ENCODE results near the gene DRD2. TPM values are rescaled to one million over a fixed set of nuclear protein-coding genes. Genes with fewer than 3 reads are reported as not detected.

DRD2 gene
- polyA plus RNA-seq, 4 donors, result 0.28 to 0.41 TPM; not detected in 2

DNA sequence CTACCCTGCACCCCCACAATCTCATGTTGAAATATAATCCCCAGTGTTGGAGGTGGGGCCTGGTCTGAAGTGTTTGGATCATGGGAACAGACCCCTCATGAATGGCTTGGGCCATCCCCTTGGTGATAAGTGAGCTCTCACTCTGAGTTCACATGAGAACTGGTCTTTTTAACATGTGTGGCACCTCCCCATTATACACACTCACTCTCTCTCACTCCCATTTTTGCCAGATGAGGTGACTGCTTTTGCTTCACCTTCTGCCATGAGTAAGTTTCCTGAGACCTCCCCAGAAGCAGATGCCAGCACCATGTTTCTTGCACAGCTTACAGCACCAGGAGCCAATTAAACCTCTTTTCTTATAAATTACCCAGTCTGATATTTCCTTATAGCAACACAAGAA is 32.1 kb upstream of the DRD2 start:
- Histone ChIP-seq H3K9me3 (ENCODE audit: control insufficient read depth in 2 of 2, insufficient read depth in 1 of 2, low read depth in 1 of 2, low read length in 1 of 2) (no peaks in the 10 kb centered on the region), H3K4me3 (ENCODE audit: low read depth in 1 of 3, low read length in 3 of 3) (no peak overlapping the region), H3K27ac (ENCODE audit: low read depth in 1 of 3, low read length in 2 of 3) (no peak overlapping the region), H3K4me1 (ENCODE audit: control insufficient read depth in 3 of 3, insufficient read depth in 2 of 3, low read depth in 1 of 3, low read length in 2 of 3) (no peaks in the 10 kb centered on the region), H3K27me3 (ENCODE audit: control insufficient read depth in 3 of 3, insufficient read depth in 3 of 3, low read length in 3 of 3) (peaks cover 0 to 3% (median 3%) of the 10 kb centered on the region in 3 donors), H3K36me3 (ENCODE audit: control insufficient read depth in 3 of 3, insufficient read depth in 2 of 3, low read depth in 1 of 3, low read length in 3 of 3) (no peaks in the 10 kb centered on the region)
- no peak for DNase-seq
- no peak for FAIRE-seq

GRCh38 chr11:113506893-113507292 is 31.7 kb upstream of the DRD2 start:
- FAIRE-seq, result no peak
- no peak for DNase-seq
- Histone ChIP-seq H3K9me3 (ENCODE audit: control insufficient read depth in 2 of 2, insufficient read depth in 1 of 2, low read depth in 1 of 2, low read length in 1 of 2) (no peaks in the 10 kb centered on the region), H3K4me1 (ENCODE audit: control insufficient read depth in 3 of 3, insufficient read depth in 2 of 3, low read depth in 1 of 3, low read length in 2 of 3) (no peaks in the 10 kb centered on the region), H3K27me3 (ENCODE audit: control insufficient read depth in 3 of 3, insufficient read depth in 3 of 3, low read length in 3 of 3) (peaks cover 0 to 3% (median 3%) of the 10 kb centered on the region in 3 donors), H3K4me3 (ENCODE audit: low read depth in 1 of 3, low read length in 3 of 3) (no peak overlapping the region), H3K27ac (ENCODE audit: low read depth in 1 of 3, low read length in 2 of 3) (no peak overlapping the region), H3K36me3 (ENCODE audit: control insufficient read depth in 3 of 3, insufficient read depth in 2 of 3, low read depth in 1 of 3, low read length in 3 of 3) (no peaks in the 10 kb centered on the region)
- 80 to 88% (median 88%) methylated on average over 1 of the region's 1 CpG for WGBS, 3 donors

DNA sequence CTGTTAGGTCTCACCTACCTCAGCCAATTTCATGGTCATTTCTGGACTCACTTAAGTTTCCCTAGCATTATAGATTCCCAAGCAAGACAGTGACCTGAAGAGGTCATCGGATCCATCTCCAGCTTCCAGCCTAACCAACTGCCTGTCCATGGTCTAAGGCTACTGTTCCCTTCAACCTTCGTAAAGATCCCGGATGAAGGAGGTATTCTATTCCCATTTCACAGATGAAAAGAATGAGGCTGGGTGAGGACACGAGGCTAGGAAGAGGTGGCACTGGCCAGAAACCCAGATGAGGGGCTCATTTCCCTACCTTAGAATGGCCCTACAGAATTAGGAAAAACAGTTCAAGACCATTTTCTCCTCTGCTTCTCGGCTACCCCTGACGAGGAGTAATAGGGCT is 31.3 kb upstream of the DRD2 start:
- Histone ChIP-seq H3K36me3 (ENCODE audit: control insufficient read depth in 3 of 3, insufficient read depth in 2 of 3, low read depth in 1 of 3, low read length in 3 of 3) (no peaks in the 10 kb centered on the region), H3K27ac (ENCODE audit: low read depth in 1 of 3, low read length in 2 of 3) (peak overlapping the region in 1 of 3 donors; percentile 28), H3K4me1 (ENCODE audit: control insufficient read depth in 3 of 3, insufficient read depth in 2 of 3, low read depth in 1 of 3, low read length in 2 of 3) (no peaks in the 10 kb centered on the region), H3K9me3 (ENCODE audit: control insufficient read depth in 2 of 2, insufficient read depth in 1 of 2, low read depth in 1 of 2, low read length in 1 of 2) (no peaks in the 10 kb centered on the region), H3K27me3 (ENCODE audit: control insufficient read depth in 3 of 3, insufficient read depth in 3 of 3, low read length in 3 of 3) (peaks cover 0 to 3% (median 3%) of the 10 kb centered on the region in 3 donors), H3K4me3 (ENCODE audit: low read depth in 1 of 3, low read length in 3 of 3) (no peak overlapping the region)
- FAIRE-seq (no peak), DNase-seq (no peak)
- WGBS, 3 donors, result 68 to 76% (median 73%) methylated on average over 6 of the region's 6 CpGs

- WGBS, 3 donors, result 13 to 37% (median 25%) methylated on average over 12 of the region's 12 CpGs
- no peaks in the 10 kb centered on the region for H3K4me1 ChIP-seq (ENCODE audit: control insufficient read depth in 3 of 3, insufficient read depth in 2 of 3, low read depth in 1 of 3, low read length in 2 of 3)
- no peak overlapping the region for H3K4me3 ChIP-seq (ENCODE audit: low read depth in 1 of 3, low read length in 3 of 3)
- DNase-seq, result peak; percentile 18 to 59
- FAIRE-seq, result no peak
- H3K9me3 ChIP-seq (ENCODE audit: control insufficient read depth in 2 of 2, insufficient read depth in 1 of 2, low read depth in 1 of 2, low read length in 1 of 2), result no peaks in the 10 kb centered on the region
- H3K27ac ChIP-seq (ENCODE audit: low read depth in 1 of 3, low read length in 2 of 3), result peak overlapping the region in 2 of 3 donors; percentile 28 to 32
- no peaks in the 10 kb centered on the region for H3K36me3 ChIP-seq (ENCODE audit: control insufficient read depth in 3 of 3, insufficient read depth in 2 of 3, low read depth in 1 of 3, low read length in 3 of 3)
- peaks cover 0 to 3% (median 3%) of the 10 kb centered on the region in 3 donors for H3K27me3 ChIP-seq (ENCODE audit: control insufficient read depth in 3 of 3, insufficient read depth in 3 of 3, low read length in 3 of 3)
These were observed 30.6 kb upstream of the DRD2 start for GRCh38 chr11:113505541-113506375.

DNA sequence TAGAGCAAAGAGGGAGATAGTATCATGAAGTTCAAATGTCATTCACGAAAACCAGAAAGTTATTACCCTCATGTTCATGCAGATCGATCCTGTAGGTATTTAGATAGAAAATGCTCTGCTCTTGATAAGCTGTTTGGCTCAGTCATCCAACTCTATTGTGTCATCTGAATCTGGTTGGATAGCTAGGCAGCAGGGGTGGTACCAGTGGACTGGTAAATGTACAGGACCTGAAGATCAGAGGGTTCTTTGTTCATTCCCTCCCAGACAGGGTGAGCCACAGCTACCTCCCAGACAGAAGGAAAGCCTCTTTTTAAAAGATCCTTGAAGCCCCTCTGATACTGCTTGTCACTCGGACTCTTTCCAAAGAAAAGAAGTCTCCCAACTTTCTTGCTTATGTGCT is 29.8 kb upstream of the DRD2 start:
- peak in 1 of 2 donors; percentile 16 for DNase-seq
- Histone ChIP-seq H3K36me3 (ENCODE audit: control insufficient read depth in 3 of 3, insufficient read depth in 2 of 3, low read depth in 1 of 3, low read length in 3 of 3) (no peaks in the 10 kb centered on the region), H3K4me3 (ENCODE audit: low read depth in 1 of 3, low read length in 3 of 3) (no peak overlapping the region), H3K4me1 (ENCODE audit: control insufficient read depth in 3 of 3, insufficient read depth in 2 of 3, low read depth in 1 of 3, low read length in 2 of 3) (no peaks in the 10 kb centered on the region), H3K9me3 (ENCODE audit: control insufficient read depth in 2 of 2, insufficient read depth in 1 of 2, low read depth in 1 of 2, low read length in 1 of 2) (no peaks in the 10 kb centered on the region), H3K27ac (ENCODE audit: low read depth in 1 of 3, low read length in 2 of 3) (no peak overlapping the region), H3K27me3 (ENCODE audit: control insufficient read depth in 3 of 3, insufficient read depth in 3 of 3, low read length in 3 of 3) (peaks cover 0 to 3% (median 3%) of the 10 kb centered on the region in 3 donors)
- WGBS, 3 donors, result 28 to 58% (median 28%) methylated on average over 3 of the region's 3 CpGs
- FAIRE-seq, result no peak

DNA sequence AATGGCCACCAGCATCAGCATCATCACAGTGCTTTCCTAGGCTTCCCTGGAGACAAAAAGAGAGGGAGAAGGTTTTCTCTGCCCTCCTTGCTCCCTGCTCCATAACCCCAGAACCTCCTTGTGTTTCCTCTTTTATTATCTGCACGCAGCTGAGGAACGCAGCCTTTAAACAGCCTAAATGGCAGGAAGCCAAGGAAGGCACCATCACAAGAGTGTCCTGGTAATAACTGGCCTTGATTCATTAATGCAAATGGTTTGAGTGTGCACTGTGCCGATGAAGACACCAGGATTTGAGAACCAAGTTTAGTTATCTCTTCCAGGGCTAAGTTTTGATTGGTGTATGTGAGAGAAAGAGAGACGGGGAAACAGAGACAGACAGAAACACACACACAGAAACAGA is 29.4 kb upstream of the DRD2 start:
- Histone ChIP-seq H3K27me3 (ENCODE audit: control insufficient read depth in 3 of 3, insufficient read depth in 3 of 3, low read length in 3 of 3) (peaks cover 0 to 3% (median 2%) of the 10 kb centered on the region in 3 donors), H3K27ac (ENCODE audit: low read depth in 1 of 3, low read length in 2 of 3) (no peak overlapping the region), H3K36me3 (ENCODE audit: control insufficient read depth in 3 of 3, insufficient read depth in 2 of 3, low read depth in 1 of 3, low read length in 3 of 3) (no peaks in the 10 kb centered on the region), H3K4me3 (ENCODE audit: low read depth in 1 of 3, low read length in 3 of 3) (no peak overlapping the region), H3K9me3 (ENCODE audit: control insufficient read depth in 2 of 2, insufficient read depth in 1 of 2, low read depth in 1 of 2, low read length in 1 of 2) (no peaks in the 10 kb centered on the region), H3K4me1 (ENCODE audit: control insufficient read depth in 3 of 3, insufficient read depth in 2 of 3, low read depth in 1 of 3, low read length in 2 of 3) (no peaks in the 10 kb centered on the region)
- DNase-seq, result peak in 1 of 2 donors; percentile 14
- no peak for FAIRE-seq
- 13 to 40% (median 31%) methylated on average over 4 of the region's 4 CpGs for WGBS, 3 donors

- DNase-seq (no peak), FAIRE-seq (no peak)
- 68 to 78% (median 70%) methylated on average over 3 of the region's 3 CpGs for WGBS, 3 donors
- Histone ChIP-seq H3K4me3 (ENCODE audit: low read depth in 1 of 3, low read length in 3 of 3) (no peak overlapping the region), H3K36me3 (ENCODE audit: control insufficient read depth in 3 of 3, insufficient read depth in 2 of 3, low read depth in 1 of 3, low read length in 3 of 3) (no peaks in the 10 kb centered on the region), H3K27ac (ENCODE audit: low read depth in 1 of 3, low read length in 2 of 3) (no peak overlapping the region), H3K4me1 (ENCODE audit: control insufficient read depth in 3 of 3, insufficient read depth in 2 of 3, low read depth in 1 of 3, low read length in 2 of 3) (no peaks in the 10 kb centered on the region), H3K9me3 (ENCODE audit: control insufficient read depth in 2 of 2, insufficient read depth in 1 of 2, low read depth in 1 of 2, low read length in 1 of 2) (no peaks in the 10 kb centered on the region), H3K27me3 (ENCODE audit: control insufficient read depth in 3 of 3, insufficient read depth in 3 of 3, low read length in 3 of 3) (peaks cover 0 to 3% (median 0%) of the 10 kb centered on the region in 3 donors)
These were observed 28.9 kb upstream of the DRD2 start for GRCh38 chr11:113504071-113504470.

DNA sequence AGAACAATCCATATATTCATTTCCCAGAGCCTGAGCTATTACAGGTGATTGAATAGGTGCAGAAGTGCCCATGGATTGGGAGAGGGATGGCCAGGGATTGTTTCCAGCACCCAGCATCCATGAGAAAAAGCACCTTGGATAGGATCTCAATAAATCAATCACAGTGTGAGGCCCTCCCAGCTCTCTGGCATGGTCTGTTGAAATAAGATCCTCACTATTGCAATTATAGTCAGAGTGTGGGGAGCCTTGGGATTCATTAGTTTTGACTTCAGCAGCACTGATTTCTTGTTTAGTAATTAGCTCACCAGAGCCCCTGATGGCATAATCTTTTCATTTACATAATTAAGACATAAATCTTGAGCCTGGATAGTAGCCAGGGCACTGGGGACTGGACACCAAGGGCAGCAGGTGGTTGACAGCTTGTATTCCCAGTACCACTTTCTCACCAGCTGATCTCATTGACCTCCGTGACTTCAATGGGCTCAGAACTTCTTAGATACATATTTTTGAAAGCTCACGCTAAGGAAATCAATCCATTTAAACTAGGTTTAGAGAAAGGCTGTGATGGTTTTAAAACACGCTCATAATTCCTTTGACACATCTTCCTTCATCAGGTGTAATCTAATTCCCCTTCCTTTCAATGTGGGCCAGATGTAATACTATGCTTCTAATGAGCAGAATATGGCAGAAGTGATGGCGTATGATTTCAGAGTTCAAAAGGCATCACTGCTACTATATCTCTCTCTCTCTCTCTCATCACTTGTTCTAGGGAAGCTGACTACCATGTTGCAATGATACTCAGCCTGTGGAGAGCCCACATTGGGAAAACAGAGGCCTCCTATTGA is 22.1 kb upstream of the DRD2 start:
- WGBS, 3 donors, result 79 to 90% (median 88%) methylated on average over 4 of the region's 4 CpGs

More for the DNA sequence above, 22.1 kb upstream of the DRD2 start:
- DNase-seq, result no peak
- Histone ChIP-seq H3K27ac (ENCODE audit: low read depth in 1 of 3, low read length in 2 of 3) (no peak overlapping the region), H3K27me3 (ENCODE audit: control insufficient read depth in 3 of 3, insufficient read depth in 3 of 3, low read length in 3 of 3) (peaks cover 0 to 2% (median 0%) of the 10 kb centered on the region in 3 donors), H3K9me3 (ENCODE audit: control insufficient read depth in 2 of 2, insufficient read depth in 1 of 2, low read depth in 1 of 2, low read length in 1 of 2) (no peaks in the 10 kb centered on the region), H3K36me3 (ENCODE audit: control insufficient read depth in 3 of 3, insufficient read depth in 2 of 3, low read depth in 1 of 3, low read length in 3 of 3) (no peaks in the 10 kb centered on the region), H3K4me1 (ENCODE audit: control insufficient read depth in 3 of 3, insufficient read depth in 2 of 3, low read depth in 1 of 3, low read length in 2 of 3) (no peaks in the 10 kb centered on the region), H3K4me3 (ENCODE audit: low read depth in 1 of 3, low read length in 3 of 3) (no peak overlapping the region)
- no peak for FAIRE-seq

Data from small intestine (tissue), 7 donors.